Fibroblast of lung (primary cell): ENCODE data around the gene NUP62. TPM values are rescaled to one million over a fixed set of nuclear protein-coding genes. Genes with fewer than 3 reads are reported as not detected.
A peak's percentile ranks its signal among the peaks of the same experiment; 100 is the strongest.

Experiments used
- DNase-seq, 2 donors: peaks; one replicate each; pipeline versions ENCODE4 v3.0.0 to v3.0.0-alpha.2; 2010; ENCODE audit warnings: low read depth in 2 of 2
- H2AFZ ChIP-seq: 2 replicates; pipeline ENCODE4 v1.5.1; 2012; ENCODE audit warnings: low read length, control low read depth, inconsistent platforms
- H3K27ac ChIP-seq: 2 replicates; pipeline ENCODE4 v1.5.1; 2011; ENCODE audit warnings: low read length, control low read depth; ENCODE audit not compliant: insufficient read depth
- H3K27me3 ChIP-seq: 2 replicates; pipeline ENCODE4 v1.5.1; 2011; ENCODE audit warnings: mild to moderate bottlenecking, low read length; ENCODE audit not compliant: control insufficient read depth, insufficient read depth
- H3K36me3 ChIP-seq: 2 replicates; pipeline ENCODE4 v1.5.1; 2011; ENCODE audit warnings: low read length; ENCODE audit not compliant: control insufficient read depth, insufficient read depth
- H3K4me1 ChIP-seq: 2 replicates; pipeline ENCODE4 v1.5.1; 2011; ENCODE audit warnings: low read length; ENCODE audit not compliant: control insufficient read depth, insufficient read depth; ENCODE audit errors: extremely low read depth
- H3K4me2 ChIP-seq: 2 replicates; pipeline ENCODE4 v1.5.1; 2011; ENCODE audit warnings: low read length, control low read depth; ENCODE audit not compliant: insufficient read depth; ENCODE audit errors: extremely low read depth
- H3K4me3 ChIP-seq, 4 experiments: fragments of 200-600 bp in 1 of 4; sonication (generic) in 1 of 4; replicated peaks in 1 of 4; 2 replicates each; pipeline ENCODE4 v1.5.1; 2011 to 2016; ENCODE audit warnings: low read length in 4 of 4, low read depth in 3 of 4, mild to moderate bottlenecking in 3 of 4, control low read depth in 2 of 4, inconsistent platforms in 1 of 4, mixed read lengths in 1 of 4; ENCODE audit not compliant: insufficient read depth in 1 of 4; ENCODE audit errors: control extremely low read depth in 1 of 4
- H3K79me2 ChIP-seq: 2 replicates; pipeline ENCODE4 v1.5.1; 2012; ENCODE audit warnings: mild to moderate bottlenecking, low read length, inconsistent platforms; ENCODE audit not compliant: control insufficient read depth, insufficient read depth
- H3K9ac ChIP-seq: 2 replicates; pipeline ENCODE4 v1.5.1; 2011; ENCODE audit warnings: mild to moderate bottlenecking, low read length, control low read depth; ENCODE audit not compliant: insufficient read depth
- H3K9me3 ChIP-seq: 2 replicates; pipeline ENCODE4 v1.5.1; 2012; ENCODE audit warnings: low read depth, low read length; ENCODE audit not compliant: control insufficient read depth, insufficient read depth
- H4K20me1 ChIP-seq: 2 replicates; pipeline ENCODE4 v1.5.1; 2011; ENCODE audit warnings: low read length; ENCODE audit not compliant: control insufficient read depth, insufficient read depth; ENCODE audit errors: extremely low read depth
- CTCF ChIP-seq, 2 donors: IDR thresholded peaks in 1 of 2; conservative IDR thresholded peaks in 1 of 2; 1 replicate in 1 of 2; 2 replicates in 1 of 2; pipeline ENCODE4 v1.5.1; 2011 to 2012; ENCODE audit warnings: low read length in 2 of 2, control low read depth in 1 of 2, inconsistent platforms in 1 of 2, low read depth in 1 of 2, mild to moderate bottlenecking in 1 of 2
- EZH2 ChIP-seq: IDR thresholded peaks from 2 replicates; pipeline ENCODE4 v1.5.1; 2012; ENCODE audit warnings: low read length, control low read depth, mild to moderate bottlenecking; ENCODE audit errors: missing control alignments
- polyA plus RNA-seq, 2 donors: library from polyadenylated mRNA; depleted of rRNA in 1 of 2; stranded (reverse) in 1 of 2; unstranded in 1 of 2; fragments of >200 nt; gene quantifications; 2 replicates each; pipeline ENCODE4 v1.2.1, GENCODE V29; 2011 to 2012; ENCODE audit warnings: missing spikeins in 1 of 2
- total RNA-seq: library from RNA; depleted of rRNA; stranded (reverse); fragments of >200 nt; gene quantifications from 2 replicates; pipeline ENCODE4 v1.2.1, GENCODE V29; 2014

Gene NUP62
- total and polyA plus RNA-seq, 2 donors (not counting 1 experiment from before 2014, with no cell fraction given): 8.9 to 20.8 TPM

DNA sequence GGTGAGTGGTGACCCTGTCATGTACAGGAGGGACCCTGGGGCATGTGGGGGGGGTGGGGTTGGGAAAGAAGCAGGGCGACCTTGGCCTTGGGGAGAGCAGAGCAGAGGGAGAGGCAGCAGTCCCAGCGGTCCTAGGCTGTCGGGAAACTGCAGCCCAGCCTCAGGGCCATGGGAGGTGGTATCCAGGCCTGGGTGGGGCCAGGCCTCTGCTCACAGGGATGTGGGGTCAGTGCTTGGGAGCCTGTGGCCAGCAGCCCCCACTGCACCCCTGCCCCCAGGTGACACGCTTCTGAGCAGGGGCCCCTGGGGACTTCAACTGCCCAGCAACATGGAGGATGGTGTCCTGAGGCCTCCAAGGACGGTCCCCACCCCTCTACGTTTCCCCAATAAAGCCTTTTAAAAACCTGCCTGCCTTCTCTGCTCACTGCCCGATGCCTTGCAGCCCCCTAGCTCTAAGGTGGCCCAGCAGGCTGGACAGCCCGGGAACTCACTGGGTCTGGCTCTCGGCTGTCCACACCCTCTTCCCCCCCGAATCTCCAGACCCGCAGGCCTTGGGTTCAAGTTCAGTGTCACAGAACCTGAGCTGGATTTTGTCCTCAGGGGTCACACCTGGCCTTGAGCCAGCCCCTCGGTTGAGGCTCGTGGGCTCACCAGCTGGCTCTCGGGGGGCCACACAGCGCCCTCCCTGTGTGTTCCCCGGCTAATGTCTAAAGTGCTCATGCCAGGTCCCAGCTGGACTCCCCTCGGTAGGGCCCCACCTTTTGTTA lies 68.8 kb downstream of the NUP62 start:
- Histone ChIP-seq H3K36me3 (peaks cover 53% of the 10 kb centered on the region), H3K79me2 (peaks cover 11% of the 10 kb centered on the region), H3K9ac (no peak overlapping the region), H3K4me1 (peaks cover 6% of the 10 kb centered on the region), H3K4me2 (no peak overlapping the region), H3K4me3 (no peak overlapping the region), H3K9me3 (no peaks in the 10 kb centered on the region), H3K27ac (no peak overlapping the region), H4K20me1 (no peaks in the 10 kb centered on the region), H2AFZ (no peak overlapping the region), H3K27me3 (no peaks in the 10 kb centered on the region)
- no peak for TF ChIP-seq CTCF (conservative IDR thresholded peaks at IDR 0.05 in 1 of 2, IDR thresholded peaks at IDR 0.05 in 1 of 2; ENCODE audit: low read depth in 1 of 2, low read length in 2 of 2)
- TF ChIP-seq EZH2: no peak
- no peak for DNase-seq

GRCh38 chr19:49859682-49860335 lies 69.5 kb downstream of the NUP62 start:
- Histone ChIP-seq H3K9me3 (no peaks in the 10 kb centered on the region), H3K79me2 (peaks cover 9% of the 10 kb centered on the region), H3K9ac (no peak overlapping the region), H3K4me2 (no peak overlapping the region), H3K27me3 (no peaks in the 10 kb centered on the region), H3K4me1 (peaks cover 6% of the 10 kb centered on the region), H3K4me3 (no peak overlapping the region), H4K20me1 (no peaks in the 10 kb centered on the region), H2AFZ (no peak overlapping the region), H3K27ac (peak overlapping the region; percentile 58), H3K36me3 (peaks cover 59% of the 10 kb centered on the region)
- TF ChIP-seq EZH2: no peak
- DNase-seq: no peak

DNA sequence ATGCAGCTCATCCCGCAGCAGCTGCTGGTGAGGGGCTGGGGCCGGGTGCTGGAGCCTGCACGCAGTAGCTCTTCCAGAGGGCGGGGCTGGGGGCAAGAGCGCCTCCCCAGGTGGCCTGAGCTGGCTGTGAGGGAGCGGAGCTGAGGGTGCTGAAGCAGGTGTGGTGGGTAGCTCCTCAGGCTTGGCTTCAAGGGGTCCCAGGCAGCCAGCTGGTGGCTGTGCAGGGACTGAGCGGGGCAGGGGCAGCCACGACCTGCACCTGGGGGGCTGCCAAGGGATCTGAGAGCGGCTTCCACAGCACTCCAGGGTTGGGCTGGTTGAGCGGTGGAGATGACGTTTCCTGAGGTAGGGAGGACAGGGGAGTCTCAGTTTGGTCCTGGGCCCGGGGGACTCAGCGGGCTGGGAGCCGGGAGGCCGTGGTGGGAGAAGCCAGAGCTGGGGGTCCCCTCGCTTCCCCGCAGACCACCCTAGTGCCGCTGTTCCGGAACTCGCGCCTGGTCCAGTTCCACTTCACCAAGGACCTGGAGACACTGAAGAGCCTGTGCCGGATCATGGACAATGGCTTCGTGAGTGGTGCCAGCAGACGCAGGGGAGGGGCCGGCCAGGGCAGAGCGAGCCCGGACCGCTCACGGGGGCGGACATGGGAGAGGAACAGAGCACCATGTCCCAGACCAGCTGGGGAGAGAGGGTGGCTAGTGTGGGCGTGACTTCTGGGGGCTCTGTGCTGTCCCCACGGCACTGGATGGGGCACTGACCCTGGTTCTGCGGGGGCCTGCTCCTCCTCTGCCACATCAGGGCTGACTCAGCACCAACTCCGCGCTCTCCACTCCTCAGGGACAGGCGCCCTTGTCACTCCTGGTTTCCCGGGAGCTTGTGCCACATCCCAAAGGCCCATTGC lies 71.0 kb downstream of the NUP62 start:
- Histone ChIP-seq H2AFZ (no peak overlapping the region), H3K79me2 (peaks cover 12% of the 10 kb centered on the region), H3K27me3 (no peaks in the 10 kb centered on the region), H3K27ac (peak overlapping the region; percentile 34), H3K9me3 (no peaks in the 10 kb centered on the region), H3K9ac (no peak overlapping the region), H3K36me3 (peaks cover 51% of the 10 kb centered on the region), H3K4me3 (no peak overlapping the region), H3K4me1 (peaks cover 6% of the 10 kb centered on the region), H4K20me1 (no peaks in the 10 kb centered on the region), H3K4me2 (no peak overlapping the region)
- TF ChIP-seq EZH2: no peak
- TF ChIP-seq CTCF (conservative IDR thresholded peaks at IDR 0.05 in 1 of 2, IDR thresholded peaks at IDR 0.05 in 1 of 2; ENCODE audit: low read depth in 1 of 2, low read length in 2 of 2): no peak
- no peak for DNase-seq
